GM23338 (cell line): ENCODE data around the gene NIPAL4. TPM values are rescaled to one million over a fixed set of nuclear protein-coding genes. Genes with fewer than 3 reads are reported as not detected.

ENCODE experiments used
- polyA plus RNA-seq: library from polyadenylated mRNA; unstranded; fragments of >200 nt; fragmentation: Nextera tagmentation; extraction: Ambion mirVana; gene quantifications from 2 replicates; pipeline ENCODE4 v1.2.1, GENCODE V29; 2016
- total RNA-seq: library from RNA; depleted of rRNA; stranded (reverse); fragments of >200 nt; shearing (Covaris generic); gene quantifications from 2 replicates; pipeline ENCODE4 v1.2.3, GENCODE V29; 2014; rRNA removed

Gene NIPAL4
- total and polyA plus RNA-seq, 2 experiments from 2014 or later = 0.21 TPM; not detected in 1

Other genes with a start within 250 kb of the NIPAL4 start
- gene CYFIP2, start 194.1 kb upstream of the NIPAL4 start, total RNA-seq = 78.4 and 98.4 TPM in 2 replicates
- 54.1 and 58.9 TPM in 2 replicates for gene CYFIP2, start 194.1 kb upstream of the NIPAL4 start, polyA plus RNA-seq
- 13.2 and 13.3 TPM in 2 replicates for gene ADAM19, start 115.6 kb downstream of the NIPAL4 start, total RNA-seq
- 9.1 and 10.0 TPM in 2 replicates for gene ADAM19, start 115.6 kb downstream of the NIPAL4 start, polyA plus RNA-seq
- 1.3 and 1.4 TPM in 2 replicates for gene SOX30, start 192.2 kb downstream of the NIPAL4 start, total RNA-seq
- 0.43 and 0.47 TPM in 2 replicates for gene SOX30, start 192.2 kb downstream of the NIPAL4 start, polyA plus RNA-seq
- gene C5orf52, start 211.3 kb downstream of the NIPAL4 start, total RNA-seq = not detected in 2 replicates
- not detected in 2 replicates for gene C5orf52, start 211.3 kb downstream of the NIPAL4 start, polyA plus RNA-seq